Measurements from ENCODE around the gene DESI2. TPM values are rescaled to one million over a fixed set of nuclear protein-coding genes. Genes with fewer than 3 reads are reported as not detected.
"Not testable (repeated sequence)": the region's sequence is repeated elsewhere in the genome, so short reads cannot be mapped to it uniquely, and the experiment has no call there.

The DESI2 gene
- total and polyA plus RNA-seq, 2 experiments from 2014 or later: 43.9 to 65.9 TPM

DNA sequence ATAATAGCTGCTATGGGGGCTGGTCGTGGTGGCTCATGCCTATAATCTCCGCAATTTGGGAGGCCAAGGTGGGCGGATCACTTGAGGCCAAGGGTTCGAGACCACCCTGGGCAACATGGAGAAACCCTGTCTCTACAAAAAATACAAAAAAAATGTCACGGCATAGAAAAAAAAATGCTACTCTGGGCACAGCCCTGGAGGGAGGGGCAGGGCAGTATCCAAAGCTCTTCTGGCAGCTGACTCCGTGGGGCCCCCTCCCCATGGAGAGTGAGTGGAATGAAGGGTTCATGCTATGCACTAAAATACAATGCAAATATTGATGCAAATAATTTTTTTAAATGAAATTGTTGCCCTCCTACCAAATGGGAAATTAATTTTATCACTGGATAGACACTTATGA lies 78.7 kb downstream of the DESI2 start:
- Histone ChIP-seq H3F3A (ENCODE audit: insufficient read depth) (no peaks in the 10 kb centered on the region), H3K27me3 (replicated peaks; ENCODE audit: insufficient read depth) (no peaks in the 10 kb centered on the region), H3K9ac (no peak overlapping the region), H3K9me2 (ENCODE audit: insufficient read depth) (no peaks in the 10 kb centered on the region), H2AFZ (no peak overlapping the region), H3K79me2 (ENCODE audit: insufficient read depth) (no peaks in the 10 kb centered on the region), H3K9me3 (ENCODE audit: low read depth) (no peaks in the 10 kb centered on the region), H3K27ac (no peak overlapping the region), H3K4me1 (ENCODE audit: insufficient read depth) (no peaks in the 10 kb centered on the region; the same call in 1 of the 2 replicates), H4K20me1 (ENCODE audit: insufficient read depth) (no peaks in the 10 kb centered on the region), H3K4me2 (ENCODE audit: unreplicated experiment) (no peak overlapping the region), H3K36me3 (ENCODE audit: low read depth) (no peaks in the 10 kb centered on the region), H3K4me3 (no peak overlapping the region)
- in situ Hi-C loops (cut with MboI): no loop called here
- no peak for TF ChIP-seq EZH2 (IDR thresholded peaks at IDR 0.05; ENCODE audit: insufficient read depth, poor library complexity, severe bottlenecking)
- no peak for TF ChIP-seq EZH2phosphoT487 (IDR thresholded peaks at IDR 0.05; ENCODE audit: insufficient read depth, low read depth)
- 90 to 92% methylated on average over 6 of the region's 6 CpGs for WGBS, 2 experiments (ENCODE audit: low coverage in 1 of 2, low lambda C conversion rate in 2 of 2, missing lambda C conversion rate in 2 of 2)
- DNase-seq: no peak

DNA sequence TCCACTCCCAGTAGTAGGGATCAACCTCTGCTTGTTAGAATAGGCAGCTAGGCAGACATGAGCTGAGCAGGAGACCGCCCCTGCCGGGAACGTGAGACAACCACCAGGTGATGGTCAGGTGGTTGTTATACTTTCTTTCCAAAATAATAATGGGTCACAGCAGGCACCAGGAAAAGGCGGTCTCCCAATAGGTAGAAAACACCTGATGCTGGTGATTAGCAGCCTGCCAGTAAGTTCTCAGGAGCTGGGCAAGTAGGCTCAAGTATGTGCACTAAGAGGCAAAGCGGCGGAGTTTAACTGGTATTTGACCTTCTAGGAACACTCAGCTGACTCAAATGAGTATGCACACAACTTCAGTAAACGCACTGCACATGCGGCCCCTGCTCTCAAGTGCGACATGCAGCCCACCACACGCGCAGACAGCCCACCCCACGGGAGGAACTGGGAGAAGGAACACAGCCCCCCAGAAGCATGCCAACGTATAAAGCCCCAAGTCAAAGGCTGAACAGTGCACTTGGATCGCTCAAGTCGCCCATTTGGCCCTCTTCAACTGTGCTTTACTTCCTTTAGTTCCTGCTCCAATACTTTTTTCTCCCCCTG lies 80.0 kb downstream of the DESI2 start:
- Histone ChIP-seq H3K9me2 (ENCODE audit: insufficient read depth) (no peaks in the 10 kb centered on the region), H3K4me2 (ENCODE audit: unreplicated experiment) (no peak overlapping the region), H3K9ac (no peak overlapping the region), H3K4me3 (no peak overlapping the region), H4K20me1 (ENCODE audit: insufficient read depth) (no peaks in the 10 kb centered on the region), H3K4me1 (ENCODE audit: insufficient read depth) (no peaks in the 10 kb centered on the region; the same call in 1 of the 2 replicates), H3K27me3 (replicated peaks; ENCODE audit: insufficient read depth) (no peaks in the 10 kb centered on the region), H2AFZ (no peak overlapping the region), H3K36me3 (ENCODE audit: low read depth) (no peaks in the 10 kb centered on the region), H3K9me3 (ENCODE audit: low read depth) (no peaks in the 10 kb centered on the region), H3K79me2 (ENCODE audit: insufficient read depth) (no peaks in the 10 kb centered on the region), H3F3A (ENCODE audit: insufficient read depth) (no peaks in the 10 kb centered on the region), H3K27ac (no peak overlapping the region)
- TF ChIP-seq EZH2phosphoT487 (IDR thresholded peaks at IDR 0.05; ENCODE audit: insufficient read depth, low read depth) (no peak), EZH2 (IDR thresholded peaks at IDR 0.05; ENCODE audit: insufficient read depth, poor library complexity, severe bottlenecking) (no peak)
- 91 to 92% methylated on average over 15 of the region's 15 CpGs for WGBS, 2 experiments (ENCODE audit: low coverage in 1 of 2, low lambda C conversion rate in 2 of 2, missing lambda C conversion rate in 2 of 2)
- in situ Hi-C loops (cut with MboI): no loop called here
- DNase-seq: no peak

DNA sequence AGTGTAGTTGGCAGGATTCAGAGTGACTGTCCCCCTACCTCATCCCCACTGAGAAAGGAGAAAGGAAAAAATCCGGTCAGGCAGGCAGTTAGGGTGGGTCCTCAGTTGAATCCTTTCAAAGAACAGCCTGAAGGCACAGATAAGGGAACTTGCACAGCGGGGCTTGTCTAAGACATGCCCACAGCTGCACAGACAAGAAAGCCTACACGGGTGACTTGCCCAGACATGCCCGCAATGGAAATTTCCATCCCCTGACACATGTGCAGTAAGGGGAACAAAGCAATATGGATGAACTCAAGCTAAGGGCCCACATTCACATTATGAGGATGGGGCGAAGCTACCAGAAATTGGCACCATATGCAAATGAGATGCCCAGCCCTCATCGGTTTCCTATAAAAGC lies 82.5 kb downstream of the DESI2 start:
- Histone ChIP-seq H3K9me2 (ENCODE audit: insufficient read depth) (no peaks in the 10 kb centered on the region), H3K79me2 (ENCODE audit: insufficient read depth) (no peaks in the 10 kb centered on the region), H3K4me1 (ENCODE audit: insufficient read depth) (0 out of 2 replicates have a peak, but pooled peaks cover 3% of the 10 kb centered on the region), H3K27ac (no peak overlapping the region), H3K9me3 (ENCODE audit: low read depth) (no peaks in the 10 kb centered on the region), H3K4me2 (ENCODE audit: unreplicated experiment) (no peak overlapping the region), H3K27me3 (replicated peaks; ENCODE audit: insufficient read depth) (no peaks in the 10 kb centered on the region), H3F3A (ENCODE audit: insufficient read depth) (no peaks in the 10 kb centered on the region), H2AFZ (no peak overlapping the region), H3K9ac (no peak overlapping the region), H3K36me3 (ENCODE audit: low read depth) (no peaks in the 10 kb centered on the region), H4K20me1 (ENCODE audit: insufficient read depth) (no peaks in the 10 kb centered on the region), H3K4me3 (no peak overlapping the region)
- WGBS, 2 experiments (ENCODE audit: low coverage in 1 of 2, low lambda C conversion rate in 2 of 2, missing lambda C conversion rate in 2 of 2): 83% methylated on average over 6 of the region's 6 CpGs
- TF ChIP-seq EZH2 (IDR thresholded peaks at IDR 0.05; ENCODE audit: insufficient read depth, poor library complexity, severe bottlenecking) (no peak), EZH2phosphoT487 (IDR thresholded peaks at IDR 0.05; ENCODE audit: insufficient read depth, low read depth) (no peak)
- in situ Hi-C loops (cut with MboI): no loop called here
- DNase-seq: no peak

DNA sequence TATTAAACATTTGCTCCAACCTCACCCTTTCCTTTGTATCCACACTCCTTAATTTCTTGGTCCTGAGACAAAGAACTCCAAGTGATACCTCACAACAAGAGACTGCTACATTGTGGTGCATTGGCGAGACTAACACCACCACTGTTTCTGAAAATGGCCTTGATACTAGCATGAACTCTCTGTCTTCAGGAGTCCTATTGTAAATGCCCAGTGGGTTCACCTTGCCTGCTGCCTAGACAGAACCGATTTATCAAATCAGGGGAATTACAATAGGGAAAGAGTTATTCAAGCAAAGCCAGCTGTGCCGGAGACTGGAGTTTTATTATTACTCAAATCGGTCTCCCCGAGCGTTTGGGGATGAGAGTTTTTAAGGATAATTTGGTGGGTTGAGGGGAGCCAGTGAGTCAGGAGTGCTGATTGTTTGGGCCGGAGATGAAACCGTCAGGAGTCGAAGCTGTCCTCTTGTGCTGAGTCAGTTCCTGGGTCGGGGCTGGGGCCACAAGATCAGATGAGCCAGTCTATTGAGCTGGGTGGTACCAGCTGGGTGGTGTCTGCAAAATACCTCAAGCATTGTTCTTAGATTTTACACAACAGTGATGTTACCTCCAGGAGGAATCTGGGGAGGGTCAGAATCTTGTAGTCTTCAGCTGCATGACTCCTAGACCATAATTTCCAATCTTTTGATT lies 83.1 kb downstream of the DESI2 start:
- Histone ChIP-seq H3K9ac (no peak overlapping the region), H3K27me3 (replicated peaks; ENCODE audit: insufficient read depth) (no peaks in the 10 kb centered on the region), H3K4me1 (ENCODE audit: insufficient read depth) (0 out of 2 replicates have a peak, but pooled peaks cover 3% of the 10 kb centered on the region), H4K20me1 (ENCODE audit: insufficient read depth) (no peaks in the 10 kb centered on the region), H3K4me2 (ENCODE audit: unreplicated experiment) (no peak overlapping the region), H3K9me3 (ENCODE audit: low read depth) (no peaks in the 10 kb centered on the region), H3F3A (ENCODE audit: insufficient read depth) (no peaks in the 10 kb centered on the region), H2AFZ (no peak overlapping the region), H3K79me2 (ENCODE audit: insufficient read depth) (no peaks in the 10 kb centered on the region), H3K4me3 (no peak overlapping the region), H3K36me3 (ENCODE audit: low read depth) (no peaks in the 10 kb centered on the region), H3K9me2 (ENCODE audit: insufficient read depth) (no peaks in the 10 kb centered on the region), H3K27ac (no peak overlapping the region)
- WGBS, 2 experiments (ENCODE audit: low coverage in 1 of 2, low lambda C conversion rate in 2 of 2, missing lambda C conversion rate in 2 of 2): 66 to 76% methylated on average over 10 of the region's 10 CpGs
- TF ChIP-seq EZH2phosphoT487 (IDR thresholded peaks at IDR 0.05; ENCODE audit: insufficient read depth, low read depth) (no peak), EZH2 (IDR thresholded peaks at IDR 0.05; ENCODE audit: insufficient read depth, poor library complexity, severe bottlenecking) (no peak)
- DNase-seq: peak; percentile 16
- in situ Hi-C loops (cut with MboI): no loop called here

DNA sequence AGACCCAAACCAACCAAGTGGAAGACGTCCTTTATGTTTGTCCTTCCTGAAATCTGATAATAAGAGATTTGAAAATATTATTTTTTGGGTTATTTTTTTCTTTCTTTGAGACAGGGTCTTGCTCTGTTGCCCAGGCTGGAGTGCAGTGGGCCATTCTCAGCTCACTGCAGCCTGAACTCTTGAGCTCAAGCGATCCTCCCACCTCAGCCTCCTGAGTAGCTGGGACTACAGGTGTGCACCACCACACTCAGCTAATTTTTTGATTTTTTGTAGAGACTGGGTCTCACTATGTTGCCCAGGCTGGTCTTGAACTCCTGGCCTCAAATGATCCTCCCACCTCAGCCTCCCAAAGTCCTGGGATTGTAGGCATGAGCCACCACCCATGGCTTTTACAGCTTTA lies 86.2 kb downstream of the DESI2 start:
- 58% methylated on average over 2 of the region's 2 CpGs for WGBS, 2 experiments (ENCODE audit: low coverage in 1 of 2, low lambda C conversion rate in 2 of 2, missing lambda C conversion rate in 2 of 2)
- H3K4me2 ChIP-seq (ENCODE audit: unreplicated experiment); H3K9me2 ChIP-seq (ENCODE audit: insufficient read depth); DNase-seq; H3K9ac ChIP-seq; H2AFZ ChIP-seq; in situ Hi-C loops (cut with MboI); H3K27me3 ChIP-seq (replicated peaks; ENCODE audit: insufficient read depth); H4K20me1 ChIP-seq (ENCODE audit: insufficient read depth); H3K79me2 ChIP-seq (ENCODE audit: insufficient read depth); H3K4me1 ChIP-seq (ENCODE audit: insufficient read depth); H3K36me3 ChIP-seq (ENCODE audit: low read depth); H3F3A ChIP-seq (ENCODE audit: insufficient read depth); H3K4me3 ChIP-seq; H3K27ac ChIP-seq; H3K9me3 ChIP-seq (ENCODE audit: low read depth): not testable (repeated sequence)

DNA sequence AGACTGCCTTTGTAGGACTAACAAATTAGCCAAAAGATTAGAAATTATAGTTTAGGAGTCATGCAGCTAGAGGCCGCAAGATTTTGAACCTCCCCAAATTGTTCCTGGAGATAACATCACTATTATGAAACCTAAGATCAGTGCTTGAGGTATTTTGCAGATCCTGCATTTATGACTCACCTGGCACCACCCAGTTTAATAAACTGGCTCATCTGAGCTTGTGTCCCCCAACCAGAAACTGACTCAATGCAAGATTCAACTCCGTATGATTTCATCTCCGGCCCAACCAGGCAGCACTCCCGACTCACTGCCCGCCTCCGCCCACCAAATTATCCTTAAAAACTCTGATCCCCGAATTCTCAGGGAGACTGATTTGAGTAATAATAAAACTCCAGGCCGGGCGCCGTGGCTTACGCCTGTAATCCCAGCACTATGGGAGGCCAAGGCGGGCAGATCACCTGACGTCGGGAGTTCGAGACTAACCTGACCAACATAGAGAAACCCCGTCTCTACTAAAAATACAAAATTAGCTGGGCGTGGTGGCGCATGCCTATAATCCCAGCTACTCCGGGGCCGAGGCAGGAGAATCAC lies 87.2 kb downstream of the DESI2 start:
- H2AFZ ChIP-seq; H3K4me2 ChIP-seq (ENCODE audit: unreplicated experiment); H3F3A ChIP-seq (ENCODE audit: insufficient read depth); H3K9me2 ChIP-seq (ENCODE audit: insufficient read depth); H3K9ac ChIP-seq; H3K9me3 ChIP-seq (ENCODE audit: low read depth); H3K27me3 ChIP-seq (replicated peaks; ENCODE audit: insufficient read depth); H3K4me1 ChIP-seq (ENCODE audit: insufficient read depth); in situ Hi-C loops (cut with MboI); H3K27ac ChIP-seq; H3K79me2 ChIP-seq (ENCODE audit: insufficient read depth); H4K20me1 ChIP-seq (ENCODE audit: insufficient read depth); H3K36me3 ChIP-seq (ENCODE audit: low read depth); H3K4me3 ChIP-seq: not testable (repeated sequence)
- 74 to 79% methylated on average over 17 to 19 of the region's 20 CpGs for WGBS, 2 experiments (ENCODE audit: low coverage in 1 of 2, low lambda C conversion rate in 2 of 2, missing lambda C conversion rate in 2 of 2)
- DNase-seq: peak; percentile 62
